Measurements from ENCODE around the gene GALNT9.

- TF ChIP-seq, protein P1, sequence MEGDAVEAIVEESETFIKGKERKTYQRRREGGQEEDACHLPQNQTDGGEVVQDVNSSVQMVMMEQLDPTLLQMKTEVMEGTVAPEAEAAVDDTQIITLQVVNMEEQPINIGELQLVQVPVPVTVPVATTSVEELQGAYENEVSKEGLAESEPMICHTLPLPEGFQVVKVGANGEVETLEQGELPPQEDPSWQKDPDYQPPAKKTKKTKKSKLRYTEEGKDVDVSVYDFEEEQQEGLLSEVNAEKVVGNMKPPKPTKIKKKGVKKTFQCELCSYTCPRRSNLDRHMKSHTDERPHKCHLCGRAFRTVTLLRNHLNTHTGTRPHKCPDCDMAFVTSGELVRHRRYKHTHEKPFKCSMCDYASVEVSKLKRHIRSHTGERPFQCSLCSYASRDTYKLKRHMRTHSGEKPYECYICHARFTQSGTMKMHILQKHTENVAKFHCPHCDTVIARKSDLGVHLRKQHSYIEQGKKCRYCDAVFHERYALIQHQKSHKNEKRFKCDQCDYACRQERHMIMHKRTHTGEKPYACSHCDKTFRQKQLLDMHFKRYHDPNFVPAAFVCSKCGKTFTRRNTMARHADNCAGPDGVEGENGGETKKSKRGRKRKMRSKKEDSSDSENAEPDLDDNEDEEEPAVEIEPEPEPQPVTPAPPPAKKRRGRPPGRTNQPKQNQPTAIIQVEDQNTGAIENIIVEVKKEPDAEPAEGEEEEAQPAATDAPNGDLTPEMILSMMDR (IDR thresholded peaks at IDR 0.05): no peak
- TF ChIP-seq EP300 (IDR thresholded peaks at IDR 0.05): no peak
Measured at GRCh38 chr12:132323171-132324010, 6.0 kb downstream of the GALNT9 start.
